GM12878 (cell line): ENCODE results near the gene RNPS1. TPM values are rescaled to one million over a fixed set of nuclear protein-coding genes. Genes with fewer than 3 reads are reported as not detected.

ENCODE experiments used
- ATAC-seq: fragments of 200-7000 bp; cut with Tn5 transposase; 3 replicates; pipeline ENCODE4 v1.9.1; 2020; ENCODE audit warnings: mild to moderate bottlenecking, moderate library complexity
- BruUV-seq: library from RNA; stranded (reverse); fragments of 400-500 nt; replicated peaks from 2 replicates; lab custom pipeline; 2021; lab: Mats Ljungman, UMichigan
- CTCF ChIA-PET: fragments of 300-600 bp; sonication (Branson Sonifier 250); formaldehyde crosslinking; extraction: SDS; loops from one replicate; lab custom pipeline; 2021; ENCODE audit warnings: inconsistent platforms; lab: Yijun Ruan, JAX
- POLR2A ChIA-PET: fragments of 350-600 bp; formaldehyde crosslinking; extraction: SDS; loops from one replicate; lab custom pipeline; 2021; ENCODE audit warnings: inconsistent platforms; lab: Charles Lee
- RAD21 ChIA-PET: fragments of 300-600 bp; sonication (Branson Sonifier 250); formaldehyde crosslinking; loops from one replicate; lab custom pipeline; 2023; ENCODE audit warnings: antibody characterized with exemption; ENCODE audit not compliant: unreplicated experiment; lab: Charles Lee
- SMC1A ChIA-PET: fragments of 300-600 bp; sonication (Branson Sonifier 250); formaldehyde crosslinking; loops from one replicate; lab custom pipeline; 2023; ENCODE audit not compliant: unreplicated experiment, uncharacterized antibody; lab: Charles Lee
- DNase-seq: peaks from one replicate; pipeline ENCODE4 v3.0.0-alpha.2; 2011; ENCODE audit warnings: low read depth, low spot score
- FAIRE-seq: peaks from 3 replicates; lab custom pipeline; 2011; peaks lifted over from hg19 to GRCh38; lab: Jason Lieb, UNC
- H2AFZ ChIP-seq: 2 replicates; pipeline ENCODE4 v1.6.0; 2011; ENCODE audit warnings: low read depth, low read length, control low read depth; ENCODE audit not compliant: control insufficient read depth
- H3K27ac ChIP-seq: 2 replicates; pipeline ENCODE4 v1.5.1; 2011; ENCODE audit warnings: control low read depth; ENCODE audit not compliant: control insufficient read depth, insufficient read depth
- H3K27me3 ChIP-seq, 2 experiments: replicated peaks in 1 of 2; 2 replicates each; pipeline versions ENCODE4 v1.6.0 to v1.6.1; 2011; ENCODE audit warnings: low read length in 1 of 2; ENCODE audit not compliant: control insufficient read depth in 2 of 2, insufficient read depth in 2 of 2
- H3K36me3 ChIP-seq, 2 experiments: 2 replicates each; pipeline ENCODE4 v1.5.1; 2011; ENCODE audit warnings: low read length in 1 of 2; ENCODE audit not compliant: control insufficient read depth in 2 of 2, insufficient read depth in 2 of 2
- H3K4me1 ChIP-seq: 2 replicates; pipeline ENCODE4 v1.6.1; 2011; ENCODE audit warnings: mild to moderate bottlenecking, low read length, moderate library complexity, mixed read lengths; ENCODE audit not compliant: control insufficient read depth, insufficient read depth
- H3K4me2 ChIP-seq: 2 replicates; pipeline ENCODE4 v1.6.0; 2011; ENCODE audit warnings: control low read depth; ENCODE audit not compliant: control insufficient read depth, insufficient read depth
- H3K4me3 ChIP-seq: fragments of 200-600 bp; sonication (generic); 2 replicates; pipeline ENCODE4 v1.5.1; 2016
- H3K79me2 ChIP-seq: 2 replicates; pipeline ENCODE4 v1.6.0; 2011; ENCODE audit warnings: low read length; ENCODE audit not compliant: control insufficient read depth, insufficient read depth
- H3K9ac ChIP-seq: 2 replicates; pipeline ENCODE4 v1.8.0; 2011; ENCODE audit warnings: low read length, control low read depth, mixed read lengths; ENCODE audit not compliant: control insufficient read depth, insufficient read depth
- H3K9me3 ChIP-seq: replicated peaks from 3 replicates; pipeline ENCODE4 v1.5.1; 2011; ENCODE audit warnings: mild to moderate bottlenecking, low read length; ENCODE audit not compliant: control insufficient read depth, insufficient read depth
- H4K20me1 ChIP-seq: 2 replicates; pipeline ENCODE4 v1.6.0; 2011; ENCODE audit not compliant: control insufficient read depth, insufficient read depth
- CBX3 ChIP-seq: fragments of 200-600 bp; sonication (generic); IDR thresholded peaks from 2 replicates; pipeline ENCODE4 v1.6.1; 2016; ENCODE audit warnings: low read depth, borderline replicate concordance
- HDAC6 ChIP-seq: fragments of 200-600 bp; sonication (generic); IDR thresholded peaks from one replicate; pipeline ENCODE4 v1.8.0; 2017; ENCODE audit warnings: antibody characterized with exemption; ENCODE audit not compliant: unreplicated experiment
- MYB ChIP-seq: fragments of 150-350 bp; IDR thresholded peaks from 2 replicates; pipeline ENCODE4 v1.6.1; 2014; ENCODE audit warnings: mild to moderate bottlenecking, low read depth, low read length, borderline replicate concordance
- NR2C2 ChIP-seq: IDR thresholded peaks from 2 replicates; pipeline ENCODE4 v1.6.1; 2011; ENCODE audit warnings: borderline replicate concordance, low read depth; ENCODE audit not compliant: control insufficient read depth, insufficient read length
- POLR2AphosphoS5 ChIP-seq: IDR thresholded peaks from 2 replicates; pipeline ENCODE4 v1.6.1; 2011; ENCODE audit warnings: mild to moderate bottlenecking, low read length, inconsistent platforms
- SMARCA5 ChIP-seq: fragments of 450-650 bp; IDR thresholded peaks from 2 replicates; pipeline ENCODE4 v1.6.1; 2017; ENCODE audit warnings: mild to moderate bottlenecking
- TARDBP ChIP-seq: IDR thresholded peaks from 2 replicates; pipeline ENCODE4 v1.6.1; 2016; ENCODE audit warnings: borderline replicate concordance
- WGBS: methylation state at CpG from one replicate; pipeline ENCODE4 v1.1.6; 2016; ENCODE audit warnings: low lambda C conversion rate; ENCODE audit not compliant: insufficient replicate concordance, insufficient coverage; ENCODE audit errors: missing lambda C conversion rate; 5-methylcytosine and 5-hydroxymethylcytosine counted together
- in situ Hi-C: fragments of 300-500 bp; cut with MboI; formaldehyde crosslinking; loops from 9 replicates; pipeline ENCODE4 v1.14.3; 2018; ENCODE audit warnings: mixed read lengths
- intact Hi-C: fragments of 100-400 bp; cut with micrococcal nuclease; formaldehyde crosslinking; loops from one replicate; pipeline ENCODE4 v1.14.2; 2022; ENCODE audit not compliant: unreplicated experiment
- polyA plus RNA-seq, 11 experiments: library from polyadenylated mRNA; depleted of rRNA in 4 of 11; unstranded in 6 of 11; stranded (reverse) in 5 of 11; fragments of >200 nt; fragmentation: Nextera tagmentation in 4 of 11; fragmentation: Illumina TruSeq in 1 of 11; extraction: Ambion mirVana in 4 of 11; extraction: Trizol in 1 of 11; gene quantifications; 1 replicate in 1 of 11; 2 replicates in 10 of 11; pipeline versions ENCODE4 v1.2.1 to v1.2.3, GENCODE V29; 2011 to 2016; ENCODE audit warnings: inconsistent platforms in 2 of 11, missing spikeins in 2 of 11, low read depth in 1 of 11
- total RNA-seq, 4 experiments: library from RNA; depleted of rRNA in 3 of 4; stranded (reverse); fragments of >200 nt in 3 of 4; fragmentation: Illumina TruSeq in 1 of 4; extraction: Trizol in 1 of 4; gene quantifications; 2 replicates each; pipeline versions ENCODE4 v1.2.1 to v1.2.3, GENCODE V29; 2013 to 2021
- TF ChIP-seq, protein P1 (sequence below): fragments of 450-650 bp; IDR thresholded peaks from 2 replicates; pipeline ENCODE4 v1.6.1; 2017; ENCODE audit warnings: borderline replicate concordance
- TF ChIP-seq, protein P2 (sequence below), 3 experiments: IDR thresholded peaks in 2 of 3; conservative IDR thresholded peaks in 1 of 3; 2 replicates each; pipeline ENCODE4 v1.5.1; 2011; ENCODE audit warnings: low read depth in 3 of 3, low read length in 3 of 3, mild to moderate bottlenecking in 3 of 3, control low read depth in 2 of 3, moderate library complexity in 2 of 3, inconsistent platforms in 1 of 3, mixed read lengths in 1 of 3; ENCODE audit not compliant: control insufficient read depth in 2 of 3, insufficient read depth in 1 of 3; ENCODE audit errors: extremely low read depth in 1 of 3

RNPS1 gene
- total and polyA plus RNA-seq, 10 of the 15 experiments (the other 5 are each of a cell fraction or from before 2014, with no cell fraction given): 38.2 to 359 (median 188) TPM

DNA sequence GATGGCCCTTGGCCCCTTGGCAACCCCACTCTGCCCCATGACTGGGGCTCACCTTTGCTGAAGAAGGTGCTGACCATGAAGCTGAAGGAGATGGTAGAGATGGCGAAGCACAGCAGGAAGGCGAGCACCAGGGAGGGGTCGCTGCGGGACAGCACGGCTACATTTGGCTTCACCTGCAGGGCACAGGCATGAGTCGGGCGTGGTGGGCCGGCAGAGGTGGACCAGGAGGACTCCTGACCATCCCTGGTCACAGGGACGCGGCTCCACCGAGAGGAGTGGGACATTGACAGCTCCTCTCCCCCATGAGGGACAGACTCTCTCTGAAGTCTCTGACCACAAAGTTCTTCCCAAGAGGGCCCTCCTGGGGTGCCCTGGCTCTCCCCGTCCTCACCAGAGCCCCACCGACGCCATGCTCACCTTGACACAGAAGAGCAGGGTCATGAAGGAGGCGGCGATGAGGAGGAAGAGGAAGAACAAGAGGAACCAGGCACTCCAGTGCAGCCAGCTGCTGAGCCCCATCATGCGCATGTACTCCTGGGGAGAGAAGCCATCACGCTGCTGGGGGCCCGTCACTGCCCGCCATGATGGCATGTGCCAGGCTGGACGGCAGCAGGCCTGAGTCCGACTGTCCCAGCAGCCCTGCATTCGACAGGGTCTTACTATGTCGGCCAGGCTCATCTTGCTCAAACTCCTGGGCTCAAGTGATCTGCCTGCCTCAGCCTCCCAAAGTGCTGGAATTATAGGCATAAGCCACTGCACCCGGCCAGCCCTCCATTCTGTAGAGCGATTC lies 49.5 kb upstream of the RNPS1 start:
- no peak overlapping the region for H3K4me3 ChIP-seq
- no TSS peak for BruUV-seq
- WGBS: 82% methylated on average over 26 of the region's 26 CpGs
- in situ Hi-C loops: no loop called here
- H2AFZ ChIP-seq: no peak overlapping the region
- RAD21 ChIA-PET: no interaction called here
- H3K4me2 ChIP-seq: no peak overlapping the region
- H3K4me1 ChIP-seq: no peaks in the 10 kb centered on the region; the same call in 1 of the 2 replicates
- FAIRE-seq (no peak), ATAC-seq (no peak), DNase-seq (no peak)
- CTCF ChIA-PET: no interaction called here
- intact Hi-C loops: no loop called here
- H3K27me3 ChIP-seq: no peaks in the 10 kb centered on the region
- H4K20me1 ChIP-seq: no peaks in the 10 kb centered on the region
- no peaks in the 10 kb centered on the region for H3K9me3 ChIP-seq
- H3K9ac ChIP-seq: no peak overlapping the region
- H3K79me2 ChIP-seq: no peaks in the 10 kb centered on the region
- POLR2A ChIA-PET: interaction anchor here (0.6 kb wide), 1 partner anchor 19 kb away, joined by 6 read pairs; no protein-coding TSS in a partner anchor
- TF ChIP-seq SMARCA5 (no peak), NR2C2 (no peak), MYB (no peak), POLR2AphosphoS5 (no peak), HDAC6 (no peak), CBX3 (no peak), TARDBP (no peak)
- TF ChIP-seq, protein P1, sequence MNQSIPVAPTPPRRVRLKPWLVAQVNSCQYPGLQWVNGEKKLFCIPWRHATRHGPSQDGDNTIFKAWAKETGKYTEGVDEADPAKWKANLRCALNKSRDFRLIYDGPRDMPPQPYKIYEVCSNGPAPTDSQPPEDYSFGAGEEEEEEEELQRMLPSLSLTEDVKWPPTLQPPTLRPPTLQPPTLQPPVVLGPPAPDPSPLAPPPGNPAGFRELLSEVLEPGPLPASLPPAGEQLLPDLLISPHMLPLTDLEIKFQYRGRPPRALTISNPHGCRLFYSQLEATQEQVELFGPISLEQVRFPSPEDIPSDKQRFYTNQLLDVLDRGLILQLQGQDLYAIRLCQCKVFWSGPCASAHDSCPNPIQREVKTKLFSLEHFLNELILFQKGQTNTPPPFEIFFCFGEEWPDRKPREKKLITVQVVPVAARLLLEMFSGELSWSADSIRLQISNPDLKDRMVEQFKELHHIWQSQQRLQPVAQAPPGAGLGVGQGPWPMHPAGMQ: no peak
- TF ChIP-seq, protein P2, sequence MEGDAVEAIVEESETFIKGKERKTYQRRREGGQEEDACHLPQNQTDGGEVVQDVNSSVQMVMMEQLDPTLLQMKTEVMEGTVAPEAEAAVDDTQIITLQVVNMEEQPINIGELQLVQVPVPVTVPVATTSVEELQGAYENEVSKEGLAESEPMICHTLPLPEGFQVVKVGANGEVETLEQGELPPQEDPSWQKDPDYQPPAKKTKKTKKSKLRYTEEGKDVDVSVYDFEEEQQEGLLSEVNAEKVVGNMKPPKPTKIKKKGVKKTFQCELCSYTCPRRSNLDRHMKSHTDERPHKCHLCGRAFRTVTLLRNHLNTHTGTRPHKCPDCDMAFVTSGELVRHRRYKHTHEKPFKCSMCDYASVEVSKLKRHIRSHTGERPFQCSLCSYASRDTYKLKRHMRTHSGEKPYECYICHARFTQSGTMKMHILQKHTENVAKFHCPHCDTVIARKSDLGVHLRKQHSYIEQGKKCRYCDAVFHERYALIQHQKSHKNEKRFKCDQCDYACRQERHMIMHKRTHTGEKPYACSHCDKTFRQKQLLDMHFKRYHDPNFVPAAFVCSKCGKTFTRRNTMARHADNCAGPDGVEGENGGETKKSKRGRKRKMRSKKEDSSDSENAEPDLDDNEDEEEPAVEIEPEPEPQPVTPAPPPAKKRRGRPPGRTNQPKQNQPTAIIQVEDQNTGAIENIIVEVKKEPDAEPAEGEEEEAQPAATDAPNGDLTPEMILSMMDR (IDR thresholded peaks at IDR 0.05 in 2 of 3, conservative IDR thresholded peaks at IDR 0.05 in 1 of 3; ENCODE audit: control insufficient read depth in 2 of 3, extremely low read depth in 1 of 3, insufficient read depth in 1 of 3, low read depth in 3 of 3, low read length in 3 of 3): no peak
- H3K36me3 ChIP-seq: no peaks in the 10 kb centered on the region
- H3K27ac ChIP-seq: no peak overlapping the region
- SMC1A ChIA-PET: no interaction called here
